PC-3 (cell line): Measurements from ENCODE around the gene HNRNPC.

Experiments used
- EZH2 ChIP-seq: fragments of 300-600 bp; sonication (generic); IDR thresholded peaks from one replicate; pipeline ENCODE4 v1.6.1; 2017; ENCODE audit warnings: antibody characterized with exemption, mild to moderate bottlenecking, low read length; ENCODE audit not compliant: unreplicated experiment
- TF ChIP-seq, protein P1 (sequence below): fragments of 300-600 bp; sonication (generic); conservative IDR thresholded peaks from 2 replicates; pipeline ENCODE4 v1.5.1; 2017; ENCODE audit warnings: antibody characterized with exemption, low read depth, mild to moderate bottlenecking, low read length

DNA sequence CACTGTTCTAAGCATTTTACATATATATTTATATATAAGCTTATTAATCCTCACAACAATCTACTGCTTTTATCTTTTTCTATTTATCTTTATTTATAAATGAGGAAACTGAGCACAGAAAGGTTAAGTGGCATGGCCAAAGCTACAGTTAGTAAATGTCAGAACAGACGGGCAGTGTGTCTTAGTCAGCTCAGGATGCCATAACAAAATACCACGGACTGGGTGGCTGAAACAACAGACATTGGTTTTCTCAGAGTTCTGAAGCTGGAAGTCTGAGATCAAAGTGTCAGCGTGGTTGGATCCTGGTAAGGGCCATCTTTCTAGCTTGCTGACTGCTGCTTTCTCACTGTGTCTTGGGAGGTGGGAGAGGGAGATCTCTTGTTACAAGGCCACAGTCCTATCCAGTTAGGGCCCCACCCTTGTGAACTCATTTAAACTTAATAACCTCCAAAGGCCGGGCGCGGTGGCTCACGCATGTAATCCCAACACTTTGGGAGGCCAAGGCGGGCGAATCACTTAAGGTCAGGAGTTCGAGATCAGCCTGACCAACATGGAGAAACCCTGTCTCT, 30.4 kb upstream of the HNRNPC start:
- TF ChIP-seq, protein P1, sequence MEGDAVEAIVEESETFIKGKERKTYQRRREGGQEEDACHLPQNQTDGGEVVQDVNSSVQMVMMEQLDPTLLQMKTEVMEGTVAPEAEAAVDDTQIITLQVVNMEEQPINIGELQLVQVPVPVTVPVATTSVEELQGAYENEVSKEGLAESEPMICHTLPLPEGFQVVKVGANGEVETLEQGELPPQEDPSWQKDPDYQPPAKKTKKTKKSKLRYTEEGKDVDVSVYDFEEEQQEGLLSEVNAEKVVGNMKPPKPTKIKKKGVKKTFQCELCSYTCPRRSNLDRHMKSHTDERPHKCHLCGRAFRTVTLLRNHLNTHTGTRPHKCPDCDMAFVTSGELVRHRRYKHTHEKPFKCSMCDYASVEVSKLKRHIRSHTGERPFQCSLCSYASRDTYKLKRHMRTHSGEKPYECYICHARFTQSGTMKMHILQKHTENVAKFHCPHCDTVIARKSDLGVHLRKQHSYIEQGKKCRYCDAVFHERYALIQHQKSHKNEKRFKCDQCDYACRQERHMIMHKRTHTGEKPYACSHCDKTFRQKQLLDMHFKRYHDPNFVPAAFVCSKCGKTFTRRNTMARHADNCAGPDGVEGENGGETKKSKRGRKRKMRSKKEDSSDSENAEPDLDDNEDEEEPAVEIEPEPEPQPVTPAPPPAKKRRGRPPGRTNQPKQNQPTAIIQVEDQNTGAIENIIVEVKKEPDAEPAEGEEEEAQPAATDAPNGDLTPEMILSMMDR, result no peak
- TF ChIP-seq EZH2, result no peak
